ENCODE data around the gene DYDC2.
"Not testable (repeated sequence)": the region's sequence is repeated elsewhere in the genome, so short reads cannot be mapped to it uniquely, and the experiment has no call there.

Gene DYDC2

DNA sequence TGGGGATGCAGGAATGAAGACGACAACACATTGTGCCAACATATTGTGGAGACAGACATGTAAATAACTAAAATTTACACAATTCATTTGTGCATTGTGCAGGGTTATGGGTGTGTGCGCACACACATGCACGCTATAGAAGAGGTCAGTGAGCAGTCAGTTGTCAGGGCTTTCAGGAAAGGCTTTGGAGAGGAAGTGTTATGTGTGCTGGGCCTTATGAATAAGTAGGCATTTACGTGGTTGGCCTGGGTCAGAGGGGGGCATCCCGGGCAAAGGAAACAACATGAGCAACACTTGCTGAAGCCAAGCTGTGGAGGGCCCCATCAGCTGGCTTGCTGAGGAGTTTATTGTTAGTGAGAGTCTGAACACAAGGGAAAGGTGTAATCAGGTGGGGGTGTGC lies 55.9 kb downstream of the DYDC2 start:
- DNase-seq (ENCODE audit: low read depth in 2 of 3, low spot score in 1 of 3): no peak

DNA sequence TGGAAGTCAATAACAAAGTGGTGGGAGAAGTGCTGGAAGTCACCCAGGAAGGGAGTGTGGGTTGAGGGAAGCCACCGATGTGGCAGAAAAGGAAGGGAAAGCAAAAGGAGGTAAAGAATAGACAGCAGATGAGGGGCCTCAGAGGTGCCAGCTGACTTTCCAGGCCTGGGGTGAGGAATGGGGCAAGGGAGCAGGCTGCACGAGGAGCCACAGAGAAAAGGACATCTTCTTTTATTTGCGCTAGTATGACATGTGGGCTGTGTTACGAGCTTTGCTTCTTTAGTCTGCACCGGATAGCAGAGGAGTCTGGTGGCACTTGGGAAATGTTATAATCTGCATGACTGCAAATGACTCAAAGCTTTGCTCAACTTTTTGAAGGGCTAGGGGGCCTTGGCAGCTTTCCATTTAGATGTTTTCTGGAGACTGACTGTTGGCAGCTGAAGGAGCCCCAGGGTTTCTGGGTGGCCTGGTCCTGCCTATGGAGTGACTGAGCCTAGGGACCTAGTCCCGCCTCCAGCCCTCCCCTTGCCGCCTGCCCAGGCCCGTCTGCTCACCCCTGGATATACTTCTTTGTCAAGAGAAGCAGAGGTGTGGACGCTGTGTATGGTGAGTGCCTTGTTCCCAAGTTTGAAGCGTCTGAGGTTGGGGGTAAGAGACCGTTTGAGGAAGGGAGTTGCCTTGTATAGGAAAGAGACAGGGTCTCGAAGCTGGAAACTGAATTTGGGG lies 56.9 kb downstream of the DYDC2 start:
- no peak for DNase-seq (ENCODE audit: low read depth in 2 of 3, low spot score in 1 of 3)

DNA sequence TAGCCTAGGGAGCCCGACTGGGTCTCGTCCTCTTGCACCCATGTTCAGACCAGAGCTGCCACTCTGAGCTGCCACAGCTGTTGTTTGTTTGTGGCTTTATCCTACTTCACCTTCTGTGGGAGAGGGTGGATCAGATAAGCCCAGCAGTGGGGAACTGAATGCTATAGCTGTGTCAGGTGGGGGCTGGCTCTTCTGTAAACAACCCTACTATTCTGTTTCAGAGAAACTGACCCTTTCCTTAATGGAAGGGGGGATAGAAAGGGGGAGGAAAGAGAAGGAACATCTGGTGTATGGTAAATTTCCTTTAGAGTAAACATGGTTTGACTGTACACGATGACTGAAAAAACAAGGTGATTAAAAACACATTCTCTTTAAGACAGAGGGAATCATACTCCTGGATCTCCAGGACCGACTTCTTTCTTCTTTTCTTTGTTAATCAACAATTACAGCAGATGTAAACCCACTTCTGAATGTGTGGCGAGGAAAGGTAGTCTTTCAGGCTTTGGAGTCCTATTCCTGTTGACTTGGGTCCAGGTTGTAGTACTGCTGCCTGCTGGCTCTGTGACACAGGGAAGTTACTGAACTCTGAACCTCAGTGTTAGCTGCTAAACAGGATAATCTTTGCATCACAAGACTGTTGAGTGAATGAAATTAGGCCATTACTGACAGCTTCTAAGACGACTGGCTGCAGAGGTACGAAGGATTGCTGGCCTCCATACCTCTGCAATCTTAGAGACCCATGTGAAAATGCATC lies 57.7 kb downstream of the DYDC2 start:
- no peak for DNase-seq (ENCODE audit: low read depth in 2 of 3, low spot score in 1 of 3)

DNA sequence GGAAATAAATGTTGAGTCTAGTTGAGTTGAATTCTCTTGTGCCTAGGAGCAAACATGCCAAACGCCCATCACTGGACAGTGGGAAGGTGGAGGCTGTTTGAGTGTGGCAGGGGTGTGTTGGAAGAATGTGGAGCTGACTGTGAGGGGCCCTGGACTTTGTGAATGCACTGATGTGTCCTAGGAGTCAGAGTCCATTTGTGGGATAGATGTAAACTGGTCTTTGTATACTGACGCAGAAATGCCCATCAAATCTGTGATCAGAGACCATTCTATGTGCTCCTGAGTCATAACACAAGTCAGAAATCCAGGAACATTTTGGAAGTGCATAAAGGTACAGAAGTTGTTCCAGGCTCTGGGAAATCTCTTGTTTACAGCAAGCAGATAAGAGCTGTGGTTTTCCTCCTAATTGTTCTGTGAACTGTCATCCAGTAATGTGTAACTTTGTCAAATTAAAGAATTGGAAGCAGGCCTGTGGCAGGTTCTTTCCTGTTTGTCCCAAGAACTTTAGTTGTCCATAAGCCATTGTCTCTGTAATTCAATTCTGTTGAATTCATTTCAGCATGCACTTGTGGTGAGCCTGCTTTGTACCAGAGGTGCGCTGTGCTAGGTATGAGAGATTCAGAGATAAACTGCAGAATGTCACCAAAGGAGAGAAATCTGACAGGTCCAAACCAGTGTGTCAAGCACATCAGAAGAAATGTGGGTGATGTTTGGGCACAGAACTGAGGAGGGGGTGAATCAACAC lies 59.3 kb downstream of the DYDC2 start:
- no peak for DNase-seq (ENCODE audit: low read depth in 2 of 3, low spot score in 1 of 3)

DNA sequence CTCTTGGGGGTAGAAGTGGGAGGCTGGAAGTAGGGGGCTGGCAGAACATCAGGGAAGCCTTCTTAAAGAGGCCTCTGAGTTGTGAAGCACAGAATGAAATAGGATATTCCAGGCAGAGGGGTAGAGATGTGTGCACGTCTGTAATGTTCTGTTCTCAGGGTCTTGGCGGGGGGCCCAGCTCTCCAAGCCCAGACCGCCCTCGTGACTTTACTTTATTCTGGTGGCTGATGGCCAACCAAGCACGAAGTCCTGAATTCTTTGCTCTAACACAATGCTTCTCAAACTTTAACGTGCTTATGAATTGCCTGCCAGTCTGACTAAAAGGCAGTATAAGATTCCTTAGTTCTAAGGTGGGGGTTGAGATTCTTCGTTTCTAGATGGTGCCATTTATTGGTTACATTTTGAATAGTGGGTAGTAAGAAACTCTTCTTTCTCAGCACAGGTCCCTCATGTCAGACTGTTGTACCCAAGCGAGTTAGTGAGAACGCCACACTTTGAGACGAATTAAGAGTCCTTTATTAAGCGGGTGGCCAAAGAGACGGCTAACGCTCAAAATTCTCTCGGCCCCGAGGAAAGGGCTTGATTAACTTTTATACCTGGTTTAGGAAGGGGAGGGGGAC lies 60.0 kb downstream of the DYDC2 start:
- no peak for DNase-seq (ENCODE audit: low read depth in 2 of 3, low spot score in 1 of 3)

DNA sequence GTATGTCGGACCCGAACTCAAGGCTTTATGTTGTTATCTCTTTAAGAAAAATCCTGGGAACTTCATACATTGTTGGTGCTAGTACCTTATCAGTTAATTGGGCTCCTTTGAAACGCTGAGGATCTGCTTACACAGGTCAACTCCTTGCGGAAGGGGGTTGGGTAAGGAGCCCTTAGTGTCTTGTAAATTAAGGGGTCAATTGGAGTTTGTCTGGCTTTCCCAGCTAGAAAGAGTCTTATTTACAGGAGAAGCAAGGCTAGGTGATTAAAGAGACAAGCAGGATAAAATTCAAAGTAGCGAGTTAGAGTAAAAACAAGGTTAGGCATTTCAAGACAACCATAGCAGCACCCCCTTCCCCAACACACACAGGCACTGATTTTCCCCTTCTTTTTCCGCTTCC lies 60.7 kb downstream of the DYDC2 start:
- not testable (repeated sequence) for DNase-seq (ENCODE audit: low read depth in 2 of 3, low spot score in 1 of 3)

Measured in stimulated activated CD4-positive, alpha-beta T cell treated with anti-CD3 and anti-CD28 coated beads, Interleukin-12 subunit alpha, Interleukin-12 subunit beta, amount 100 ng/mL, for 48 hours (primary cell).